GM19351 (cell line): Measurements from ENCODE around the gene NUDT22.

Experiments used
- ATAC-seq: cut with Tn5 transposase; IDR thresholded peaks from one replicate; pipeline ENCODE4 v1.9.1; 2021; ENCODE audit warnings: mild to moderate bottlenecking, moderate library complexity; ENCODE audit not compliant: unreplicated experiment

Gene NUDT22

DNA sequence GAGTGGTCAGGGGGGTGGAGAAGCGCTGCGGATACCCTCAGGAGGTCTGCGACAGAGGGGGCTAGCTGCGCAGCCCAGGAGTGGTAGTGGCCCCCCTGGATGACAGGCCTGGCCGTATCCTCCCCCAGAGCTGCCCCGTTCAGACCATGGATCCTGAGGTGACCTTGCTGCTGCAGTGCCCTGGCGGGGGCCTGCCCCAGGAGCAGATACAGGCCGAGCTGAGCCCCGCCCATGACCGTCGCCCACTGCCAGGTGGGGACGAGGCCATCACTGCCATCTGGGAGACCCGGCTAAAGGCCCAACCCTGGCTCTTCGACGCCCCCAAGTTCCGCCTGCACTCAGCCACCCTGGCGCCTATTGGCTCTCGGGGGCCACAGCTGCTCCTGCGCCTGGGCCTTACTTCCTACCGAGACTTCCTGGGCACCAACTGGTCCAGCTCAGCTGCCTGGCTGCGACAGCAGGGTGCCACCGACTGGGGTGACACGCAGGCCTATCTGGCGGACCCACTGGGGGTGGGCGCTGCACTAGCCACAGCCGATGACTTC lies 505 bp downstream of the NUDT22 start:
- ATAC-seq: no peak

DNA sequence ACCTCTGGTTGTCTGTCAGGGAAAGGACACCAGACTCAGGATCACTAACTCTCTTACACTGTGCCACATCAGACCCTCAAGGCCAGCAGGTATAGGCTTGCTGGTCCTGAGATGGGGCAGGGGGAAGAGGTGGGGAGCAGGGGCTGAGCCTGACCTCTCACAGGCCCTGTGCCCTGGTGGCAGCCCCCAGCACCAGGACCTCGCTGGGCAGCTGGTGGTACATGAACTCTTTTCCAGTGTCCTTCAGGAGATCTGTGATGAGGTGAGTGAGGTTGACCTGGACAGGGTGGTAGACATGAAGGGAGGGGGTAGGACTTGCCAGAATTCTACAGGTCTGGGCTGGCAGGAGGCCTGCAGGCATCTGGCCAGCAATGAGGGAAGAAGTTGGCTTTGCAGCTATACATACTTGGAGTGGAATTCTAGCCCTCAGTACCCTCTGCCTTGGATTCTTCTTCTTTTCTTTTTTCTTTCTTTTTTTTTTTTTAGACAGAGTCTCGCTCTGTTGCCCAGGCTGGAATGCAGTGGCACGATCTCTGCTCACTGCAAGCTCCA lies 1.4 kb downstream of the NUDT22 start:
- ATAC-seq: no peak

DNA sequence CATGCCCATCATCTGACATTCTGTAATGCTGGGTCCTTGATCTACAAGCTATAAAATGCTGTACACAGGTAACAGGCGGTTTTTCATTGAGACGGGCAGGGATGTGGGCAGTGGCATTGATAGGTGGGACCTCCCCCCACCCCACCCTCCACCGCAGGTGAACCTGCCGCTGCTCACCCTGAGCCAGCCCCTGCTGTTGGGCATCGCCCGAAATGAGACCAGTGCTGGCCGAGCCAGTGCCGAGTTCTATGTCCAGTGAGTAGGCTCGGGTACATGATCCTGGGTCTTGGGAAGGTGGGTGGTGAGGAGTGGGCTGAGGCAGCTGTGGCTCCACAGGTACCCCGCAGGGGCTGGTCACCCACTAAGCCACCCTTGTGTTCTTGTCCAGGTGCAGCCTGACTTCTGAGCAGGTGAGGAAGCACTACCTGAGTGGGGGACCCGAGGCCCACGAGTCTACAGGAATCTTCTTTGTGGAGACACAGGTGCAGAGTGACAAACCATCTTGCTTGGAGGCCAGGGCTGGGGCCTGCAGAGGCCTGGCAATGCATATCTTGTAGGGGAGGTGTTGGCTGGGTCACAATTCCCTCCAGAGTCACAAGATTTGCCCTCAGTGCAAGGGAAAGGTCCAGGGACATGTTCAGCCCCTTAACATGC lies 3.1 kb downstream of the NUDT22 start:
- no peak for ATAC-seq

DNA sequence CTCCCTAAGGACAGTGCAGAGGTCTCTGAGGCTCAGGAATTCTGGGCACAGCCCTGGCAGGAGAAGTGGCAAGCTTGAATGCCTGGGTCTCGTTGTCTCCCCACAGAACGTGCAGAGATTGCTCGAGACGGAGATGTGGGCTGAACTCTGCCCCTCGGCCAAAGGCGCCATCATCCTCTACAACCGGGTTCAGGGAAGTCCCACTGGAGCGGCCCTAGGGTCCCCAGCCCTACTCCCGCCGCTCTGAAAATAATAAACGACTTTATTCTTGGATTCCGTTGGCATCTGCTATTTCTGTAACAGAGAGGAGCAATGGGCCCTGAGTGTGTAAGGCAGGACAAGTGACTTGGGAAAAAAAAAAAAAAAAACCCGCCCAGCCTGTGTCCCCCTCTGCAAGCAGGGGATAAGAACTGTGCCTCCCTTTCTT lies 3.7 kb downstream of the NUDT22 start:
- ATAC-seq: no peak

DNA sequence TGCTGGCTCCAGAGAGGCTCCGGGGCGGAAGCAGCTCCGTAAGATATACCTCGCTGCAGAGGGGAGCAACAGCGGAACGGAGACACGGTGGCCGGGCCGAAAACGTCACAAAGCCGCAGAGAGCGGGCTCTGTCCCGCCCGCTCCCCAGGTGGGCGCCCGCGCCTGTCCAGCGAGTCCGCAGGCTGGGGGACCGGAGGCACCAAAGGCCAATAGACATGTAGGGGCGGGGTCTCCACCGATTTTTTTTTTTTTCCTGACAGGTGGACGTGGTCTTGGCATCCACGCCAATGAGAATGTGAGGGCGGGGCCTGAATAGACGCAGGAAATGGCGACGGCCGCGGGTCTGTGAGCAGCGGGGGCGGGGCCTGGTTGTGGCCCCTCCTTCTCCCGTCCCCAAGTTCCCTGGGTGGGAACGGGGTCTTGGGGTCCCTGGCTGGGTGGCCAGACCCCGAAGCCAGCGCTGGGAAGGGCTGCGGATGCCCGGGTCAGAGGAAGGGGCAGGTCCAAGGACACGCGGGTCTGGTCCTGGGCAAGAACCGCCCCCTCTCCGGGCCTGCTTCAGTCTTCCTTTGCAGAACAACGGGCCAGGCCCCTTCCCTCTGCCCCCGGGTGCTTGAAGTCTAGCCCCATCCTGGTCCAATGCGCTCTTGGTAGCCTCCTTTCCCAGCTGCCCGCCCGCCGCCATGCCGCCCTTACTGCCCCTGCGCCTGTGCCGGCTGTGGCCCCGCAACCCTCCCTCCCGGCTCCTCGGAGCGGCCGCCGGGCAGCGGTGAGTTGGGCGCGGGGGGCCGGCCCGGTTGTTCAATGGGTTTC lies 4.3 kb downstream of the NUDT22 start, which contains the start of gene DNAJC4:
Gene DNAJC4 (plus strand): TSS at position 378 of the 814 bp plus-strand sequence. CDS start 307 bp downstream, at position 685.
- ATAC-seq: peak; percentile 38

DNA sequence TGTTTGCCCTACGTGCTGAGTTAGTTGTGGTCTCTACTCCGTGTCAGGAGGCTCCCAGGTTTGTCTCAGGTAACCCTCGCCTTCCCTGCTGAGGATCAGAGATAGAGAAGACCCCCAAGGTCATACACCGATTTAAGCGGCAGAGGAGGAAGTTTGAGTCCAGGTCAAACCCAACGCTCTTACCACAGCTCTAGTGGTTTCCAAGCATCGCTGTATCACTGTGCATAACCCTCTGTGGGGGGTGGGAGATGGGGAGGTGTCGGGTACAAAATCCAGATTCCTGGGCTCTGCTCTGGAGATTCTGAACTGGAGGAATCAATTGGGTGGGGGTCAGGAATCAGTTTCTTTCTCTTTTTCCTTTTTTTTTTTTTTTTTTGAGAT lies 4.9 kb downstream of the NUDT22 start:
- ATAC-seq: no peak

DNA sequence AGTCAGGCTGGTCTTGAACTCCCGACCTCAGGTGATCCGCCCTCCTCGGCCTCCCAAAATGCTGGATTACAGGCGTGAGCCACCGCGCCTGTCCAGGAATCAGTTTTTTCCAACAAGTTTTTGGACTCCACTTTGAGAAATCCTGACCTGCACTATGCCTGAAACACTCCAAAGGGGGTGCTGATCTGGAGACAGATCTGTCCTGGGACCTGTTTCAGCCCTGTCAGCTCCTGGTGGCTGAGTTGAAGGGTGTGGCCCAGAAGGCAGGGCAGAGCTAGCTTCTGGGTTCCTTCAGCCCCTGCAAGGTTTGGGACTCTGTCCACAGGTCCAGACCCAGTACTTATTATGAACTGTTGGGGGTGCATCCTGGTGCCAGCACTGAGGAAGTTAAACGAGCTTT lies 5.5 kb downstream of the NUDT22 start:
- ATAC-seq: no peak

DNA sequence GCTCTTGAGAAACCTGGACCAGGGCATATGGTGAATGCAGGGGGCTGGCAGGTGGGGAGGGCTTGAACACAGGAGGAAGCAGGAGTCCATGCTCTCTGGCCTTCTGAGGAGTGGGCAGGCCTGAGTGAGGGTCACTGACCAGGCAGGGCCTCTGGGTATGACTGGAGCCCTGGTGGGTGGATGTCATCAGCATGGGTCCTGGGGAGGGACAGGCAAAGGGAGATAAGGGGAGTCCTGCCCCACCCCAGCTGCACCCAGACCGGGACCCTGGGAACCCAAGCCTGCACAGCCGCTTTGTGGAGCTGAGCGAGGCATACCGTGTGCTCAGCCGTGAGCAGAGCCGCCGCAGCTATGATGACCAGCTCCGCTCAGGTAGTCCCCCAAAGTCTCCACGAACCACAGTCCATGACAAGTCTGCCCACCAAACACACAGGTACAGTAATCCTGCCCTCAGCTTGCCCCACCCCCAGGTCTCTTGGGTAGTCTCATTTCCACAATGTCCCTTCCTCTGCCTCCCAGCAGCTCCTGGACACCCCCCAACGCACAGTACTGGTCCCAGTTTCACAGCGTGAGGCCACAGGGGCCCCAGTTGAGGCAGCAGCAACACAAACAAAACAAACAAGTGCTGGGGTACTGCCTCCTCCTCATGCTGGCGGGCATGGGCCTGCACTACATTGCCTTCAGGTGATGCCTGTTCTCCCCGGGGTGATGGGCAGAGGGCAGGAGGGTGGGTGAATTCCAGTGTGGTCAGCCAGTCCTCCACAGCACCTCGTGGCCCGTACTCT lies 6.3 kb downstream of the NUDT22 start:
- ATAC-seq: no peak

DNA sequence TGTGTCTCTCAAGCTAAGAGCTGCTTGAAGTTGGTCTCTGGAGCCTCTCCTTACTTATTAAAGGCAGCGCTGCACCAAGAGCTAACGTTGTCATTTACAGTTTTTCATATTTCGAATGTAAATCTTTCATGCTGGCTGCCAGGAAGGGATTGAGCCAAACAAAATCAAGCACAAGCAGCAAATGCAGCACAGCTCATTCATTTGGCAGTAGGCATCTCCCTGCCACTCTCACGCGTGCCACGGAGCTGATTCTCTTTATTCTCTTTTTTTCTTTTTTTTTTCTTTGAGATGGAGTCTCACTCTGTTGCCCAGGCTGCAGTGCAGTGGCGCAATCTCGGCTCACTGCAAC lies 6.9 kb downstream of the NUDT22 start:
- ATAC-seq: no peak

DNA sequence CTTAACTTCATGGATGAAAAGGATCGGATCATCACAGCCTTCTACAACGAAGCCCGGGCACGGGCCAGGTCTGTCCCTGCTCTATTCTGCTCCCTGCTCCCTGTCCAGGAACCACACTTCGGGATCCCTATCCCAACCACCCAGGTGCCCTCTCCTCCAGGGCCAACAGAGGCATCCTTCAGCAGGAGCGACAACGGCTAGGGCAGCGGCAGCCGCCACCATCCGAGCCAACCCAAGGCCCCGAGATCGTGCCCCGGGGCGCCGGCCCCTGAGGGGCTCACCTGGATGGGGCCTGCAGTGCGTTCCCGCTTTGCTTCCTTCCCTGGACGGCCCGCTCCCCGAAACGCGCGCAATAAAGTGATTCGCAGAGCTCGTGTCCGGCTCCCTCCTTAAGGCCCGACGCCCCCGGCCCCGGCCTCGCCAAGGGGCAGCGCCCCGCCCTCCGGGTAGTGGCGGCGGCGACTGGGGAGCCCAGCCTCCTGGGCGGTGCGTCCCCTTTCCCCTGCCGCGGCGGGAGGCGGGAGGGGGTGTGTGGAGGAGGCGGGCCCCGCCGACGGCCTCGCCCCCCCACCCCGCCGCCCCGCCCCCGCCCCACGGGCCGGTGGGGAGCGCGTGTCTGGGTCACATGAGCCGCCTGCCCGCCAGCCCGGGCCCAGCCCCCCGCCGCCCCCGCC lies 8.0 kb downstream of the NUDT22 start, which contains the start of gene VEGFB:
Gene VEGFB (plus strand): TSS at position 672 of the 674 bp plus-strand sequence. CDS start 250 bp downstream, outside the sequence.
- peak; percentile 43 for ATAC-seq

DNA sequence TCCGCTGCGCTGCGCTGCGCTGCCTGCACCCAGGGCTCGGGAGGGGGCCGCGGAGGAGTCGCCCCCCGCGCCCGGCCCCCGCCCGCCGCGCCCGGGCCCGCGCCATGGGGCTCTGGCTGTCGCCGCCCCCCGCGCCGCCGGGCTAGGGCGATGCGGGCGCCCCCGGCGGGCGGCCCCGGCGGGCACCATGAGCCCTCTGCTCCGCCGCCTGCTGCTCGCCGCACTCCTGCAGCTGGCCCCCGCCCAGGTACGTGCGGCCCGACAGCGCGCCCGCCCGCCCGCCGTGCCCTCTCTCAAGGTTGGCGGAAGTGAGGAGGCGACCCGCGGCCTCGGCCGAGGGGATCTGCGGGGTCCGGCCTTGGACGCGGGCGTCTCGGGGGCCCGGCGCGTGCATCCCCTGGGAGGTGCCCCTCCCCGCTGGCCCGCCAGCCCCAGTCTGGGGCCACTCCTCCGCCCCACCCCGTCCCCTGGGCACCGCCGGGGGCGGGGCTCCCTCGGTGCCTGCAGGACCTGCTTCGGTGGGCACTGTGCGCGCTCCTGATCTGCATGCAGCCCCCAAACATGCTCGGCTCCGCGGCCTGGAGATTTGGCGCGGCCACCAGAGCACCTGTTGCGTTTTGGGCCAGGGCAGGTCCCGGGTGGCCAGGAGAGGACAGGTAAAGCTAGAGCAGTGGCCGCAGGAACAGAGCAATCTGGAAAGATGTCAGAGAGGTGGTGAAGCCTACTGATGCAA lies 8.7 kb downstream of the NUDT22 start:
- peak; percentile 30 for ATAC-seq

DNA sequence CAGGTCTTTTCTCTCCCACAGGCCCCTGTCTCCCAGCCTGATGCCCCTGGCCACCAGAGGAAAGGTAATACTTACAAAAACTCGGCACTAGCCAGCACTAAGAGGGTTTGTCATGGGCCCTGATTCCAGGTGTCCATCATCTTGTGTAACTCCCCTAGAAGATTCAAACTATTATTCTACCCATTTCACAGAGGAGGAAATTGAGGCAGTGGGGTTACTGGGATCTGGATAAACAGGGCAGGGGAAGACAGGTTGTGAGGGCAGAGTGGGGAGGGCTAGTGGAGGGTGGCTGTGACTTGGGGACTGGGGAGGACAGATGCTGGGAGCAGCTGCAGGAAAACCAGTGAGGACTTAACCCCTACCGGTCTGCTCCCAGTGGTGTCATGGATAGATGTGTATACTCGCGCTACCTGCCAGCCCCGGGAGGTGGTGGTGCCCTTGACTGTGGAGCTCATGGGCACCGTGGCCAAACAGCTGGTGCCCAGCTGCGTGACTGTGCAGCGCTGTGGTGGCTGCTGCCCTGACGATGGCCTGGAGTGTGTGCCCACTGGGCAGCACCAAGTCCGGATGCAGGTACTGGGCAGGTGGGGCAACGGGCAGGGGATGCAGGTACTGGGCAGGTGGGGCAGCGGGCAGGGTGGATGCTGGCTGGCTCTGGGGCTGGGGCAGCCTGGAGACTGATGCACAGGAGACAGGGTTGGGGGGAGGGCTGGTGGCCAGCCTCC lies 9.5 kb downstream of the NUDT22 start:
- no peak for ATAC-seq

DNA sequence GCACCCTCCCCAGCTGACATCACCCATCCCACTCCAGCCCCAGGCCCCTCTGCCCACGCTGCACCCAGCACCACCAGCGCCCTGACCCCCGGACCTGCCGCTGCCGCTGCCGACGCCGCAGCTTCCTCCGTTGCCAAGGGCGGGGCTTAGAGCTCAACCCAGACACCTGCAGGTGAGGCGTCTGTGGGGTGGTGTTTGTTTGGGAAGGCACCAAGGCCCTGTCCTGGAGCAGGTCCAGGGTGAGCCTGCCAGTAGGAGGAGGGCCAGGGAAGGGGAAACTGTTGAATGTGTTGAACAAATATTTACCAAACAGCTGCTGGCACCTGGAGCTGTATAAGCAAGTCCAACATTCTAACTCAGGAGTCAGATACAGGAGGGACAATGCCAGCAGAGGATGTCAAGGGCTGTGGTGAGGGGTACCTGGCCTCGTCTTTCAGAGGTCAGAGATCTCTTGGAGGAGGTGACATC lies 11.4 kb downstream of the NUDT22 start:
- ATAC-seq: no peak

DNA sequence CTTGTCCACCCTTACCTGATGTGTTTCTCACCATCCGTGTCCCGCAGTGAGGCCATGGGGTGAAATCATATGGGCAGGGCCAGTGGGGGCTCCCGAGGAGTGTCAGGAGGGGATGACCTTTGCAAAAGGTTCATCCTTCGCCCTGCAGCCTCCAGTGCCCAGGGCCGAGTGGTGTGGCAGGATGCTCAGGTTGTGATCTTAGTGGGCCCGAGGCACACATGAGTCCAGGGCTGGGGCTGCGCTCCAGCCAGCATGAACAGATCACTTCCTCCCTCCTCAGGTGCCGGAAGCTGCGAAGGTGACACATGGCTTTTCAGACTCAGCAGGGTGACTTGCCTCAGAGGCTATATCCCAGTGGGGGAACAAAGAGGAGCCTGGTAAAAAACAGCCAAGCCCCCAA lies 12.0 kb downstream of the NUDT22 start:
- ATAC-seq: no peak

DNA sequence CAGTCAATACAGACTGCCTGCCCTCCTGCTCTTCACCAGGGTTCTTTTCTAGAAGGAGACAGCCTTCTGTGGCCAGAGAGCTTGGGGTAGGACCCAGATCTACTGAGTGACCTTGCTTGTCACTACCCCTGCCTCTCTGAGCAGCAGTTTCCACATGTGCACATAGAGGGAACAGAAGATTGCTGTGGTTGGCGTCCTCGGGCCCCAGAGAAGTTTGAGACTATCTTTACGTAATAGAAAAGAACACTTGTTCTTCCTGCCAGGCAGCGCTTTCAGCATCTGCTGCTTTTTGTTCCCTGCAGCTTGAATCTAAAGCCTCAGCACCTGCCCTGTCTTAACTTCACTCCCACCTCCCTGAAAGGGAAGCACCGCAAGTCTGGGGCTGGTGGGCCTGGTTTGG lies 12.9 kb downstream of the NUDT22 start:
- ATAC-seq: no peak

DNA sequence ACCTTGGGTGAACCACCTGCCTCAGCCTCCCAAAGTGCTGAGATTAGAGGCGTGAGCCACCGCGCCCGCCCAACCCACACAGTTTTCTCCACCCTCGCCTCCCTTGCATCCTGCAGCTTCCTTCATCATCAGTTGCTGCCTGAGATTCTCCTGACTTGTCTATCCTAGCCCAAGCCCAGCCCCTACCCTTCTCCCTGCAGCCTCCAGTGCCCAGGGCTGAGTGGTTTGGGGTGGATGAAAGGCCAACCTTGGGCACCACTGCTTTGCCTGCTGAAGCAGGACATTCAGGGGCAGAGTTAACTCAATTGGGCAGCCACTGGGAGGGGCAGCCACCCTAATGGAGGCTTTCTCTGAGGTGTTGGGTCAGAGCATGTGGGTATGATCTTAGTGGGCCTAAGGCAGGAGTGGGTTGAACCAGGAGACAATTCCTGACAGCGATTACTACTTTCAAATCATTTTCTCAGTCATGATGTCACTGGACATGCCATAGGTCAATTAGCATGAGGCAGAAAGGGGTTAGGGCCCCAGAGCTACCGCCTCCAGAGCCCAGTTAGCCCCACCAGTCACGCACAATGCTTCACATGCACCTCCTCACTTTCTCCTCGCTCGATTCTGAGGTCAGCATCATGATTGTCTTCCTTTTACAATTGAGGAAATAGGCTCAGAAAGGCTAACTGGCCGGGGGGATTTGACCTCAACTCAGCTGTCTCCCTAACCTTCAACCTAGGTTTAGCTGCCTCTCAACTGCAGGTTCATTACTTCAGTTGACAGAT lies 13.8 kb downstream of the NUDT22 start:
- ATAC-seq: no peak

DNA sequence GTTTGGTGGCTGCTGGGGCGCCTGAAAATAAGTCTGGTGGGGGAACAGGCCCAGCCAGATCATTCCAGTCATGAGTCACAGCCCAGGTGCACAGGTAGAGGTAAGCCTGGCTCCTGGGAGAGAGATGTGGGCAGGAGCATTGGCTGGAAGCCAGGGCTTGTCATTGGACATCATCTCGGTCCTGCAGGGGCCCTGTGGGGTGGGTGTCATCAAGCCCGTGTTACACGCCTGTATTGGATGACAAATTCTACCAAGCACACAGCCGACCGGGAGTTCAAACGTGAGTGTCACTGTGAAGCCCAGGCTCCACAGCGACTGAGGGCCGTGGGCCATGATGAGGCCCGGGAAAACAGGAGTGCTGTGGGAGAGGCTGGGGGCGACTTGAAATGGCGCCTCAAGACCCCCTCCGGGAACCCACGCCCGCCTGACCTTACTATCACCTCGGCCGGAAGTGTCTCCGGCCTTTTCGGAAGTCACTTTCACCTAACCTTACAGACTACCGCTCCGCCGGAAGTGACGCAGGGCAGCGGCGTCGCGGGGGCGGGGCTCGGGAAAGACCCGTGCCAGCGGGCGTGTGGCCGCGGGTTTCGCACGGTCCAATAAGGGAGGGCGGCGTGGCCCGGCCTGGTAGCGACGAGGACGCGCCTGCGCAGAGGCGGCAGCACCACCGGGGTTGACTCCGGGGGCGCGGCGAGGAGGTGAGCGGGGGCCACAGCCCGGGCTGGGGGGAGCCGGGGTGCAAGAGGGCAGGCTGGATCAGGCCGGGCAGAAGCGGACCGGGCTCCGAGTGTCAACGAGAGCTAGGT lies 14.6 kb downstream of the NUDT22 start, which contains the start of gene FKBP2:
Gene FKBP2 (plus strand): TSS at position 661 of the 806 bp plus-strand sequence. CDS start 1,293 bp downstream, outside the sequence.
- peak; percentile 41 for ATAC-seq
